Activated CD8-positive, alpha-beta memory T cell treated with anti-CD3 and anti-CD28 coated beads, Interleukin-2, amount 50 U/mL, for 24 hours (primary cell): ENCODE measurements around the gene SRBD1.

Source experiments
- DNase-seq: peaks from one replicate; pipeline ENCODE4 v3.0.0-alpha.2; 2020; ENCODE audit errors: extremely low read depth

SRBD1 gene

GRCh38 chr2:45631955-45632354 lies 20.9 kb upstream of the SRBD1 start:
- DNase-seq: no peak

GRCh38 chr2:45631319-45631718 lies 20.3 kb upstream of the SRBD1 start:
- no peak for DNase-seq

GRCh38 chr2:45629971-45630370 lies 18.9 kb upstream of the SRBD1 start:
- no peak for DNase-seq

DNA sequence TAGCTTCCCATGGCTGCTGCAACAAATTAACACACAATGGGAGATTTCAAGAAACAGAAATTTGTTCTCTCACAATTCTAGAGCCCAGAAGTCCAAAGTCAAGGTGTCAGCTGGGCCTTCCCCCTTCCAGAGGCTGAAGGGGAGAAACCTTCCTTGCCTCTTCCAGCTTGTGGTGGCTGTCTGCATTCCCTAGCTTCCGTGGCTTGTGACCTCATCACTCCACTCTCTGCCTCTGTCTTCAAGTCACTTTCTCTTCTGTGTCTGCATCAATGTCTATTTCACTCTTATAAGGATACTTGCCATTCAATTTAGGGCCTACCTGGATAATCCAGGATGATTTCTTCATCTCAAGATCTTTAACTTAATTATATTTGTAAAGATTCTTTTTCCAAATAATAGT lies 16.8 kb upstream of the SRBD1 start:
- DNase-seq: no peak

DNA sequence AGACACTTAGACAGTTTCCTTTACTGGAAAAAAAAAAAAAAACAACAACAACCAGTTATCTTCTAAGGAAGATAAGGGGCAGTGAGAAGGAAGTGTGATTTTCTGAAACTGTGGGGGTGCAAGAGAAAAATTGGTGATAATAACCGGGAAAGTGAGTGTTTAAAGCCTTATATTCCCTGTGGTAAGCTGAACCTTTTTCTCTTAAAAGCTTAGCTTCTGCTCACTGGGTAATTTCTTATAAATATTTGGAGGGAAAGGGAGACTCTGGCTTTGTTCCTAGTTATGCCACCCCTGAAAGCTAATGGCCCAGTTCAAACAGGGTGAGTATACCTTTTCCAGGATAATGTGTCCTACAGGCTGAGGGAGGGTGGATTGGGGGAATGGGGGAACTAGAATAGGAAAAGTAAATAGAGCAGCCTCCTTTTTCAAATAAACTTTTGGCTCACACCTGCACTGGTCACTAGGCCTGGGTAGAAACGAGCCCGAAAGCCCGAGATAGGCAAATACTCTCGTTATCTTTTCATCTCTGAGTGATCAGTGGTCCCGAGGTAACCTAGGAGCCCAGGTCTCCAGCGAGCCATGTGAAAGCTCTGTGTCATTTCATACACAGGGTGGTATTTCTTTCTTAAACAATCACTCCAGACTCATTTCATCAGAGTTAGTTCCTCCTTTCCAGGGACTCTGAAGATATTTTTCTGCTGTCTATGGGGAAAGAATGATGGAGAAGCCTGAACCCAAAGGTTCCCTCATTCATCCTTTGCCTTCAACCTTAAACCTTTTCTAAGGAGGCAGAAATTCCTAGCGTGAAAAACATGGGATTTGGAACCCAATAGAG lies 15.5 kb upstream of the SRBD1 start:
- no peak for DNase-seq

- DNase-seq: no peak
Observed at GRCh38 chr2:45625824-45626223, 14.8 kb upstream of the SRBD1 start.

DNA sequence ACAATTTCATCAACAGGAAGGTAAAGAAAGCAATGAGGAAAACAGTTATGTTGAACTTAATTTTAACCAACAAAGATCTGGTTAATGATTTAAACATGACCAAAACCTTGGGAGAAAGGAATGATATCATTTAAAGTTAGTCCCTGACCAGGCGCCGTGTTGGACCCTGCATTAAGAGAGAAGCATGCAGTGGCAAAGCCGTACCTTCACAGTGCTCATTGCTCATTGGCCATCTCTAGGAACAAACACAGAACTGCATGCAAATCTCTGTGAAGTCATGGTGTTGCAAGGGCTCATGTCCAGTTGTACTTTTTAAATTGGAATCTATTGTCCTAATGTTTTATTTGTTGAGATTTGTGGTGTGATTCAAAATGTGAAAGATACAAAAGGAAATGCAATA lies 12.0 kb upstream of the SRBD1 start:
- DNase-seq: no peak

DNA sequence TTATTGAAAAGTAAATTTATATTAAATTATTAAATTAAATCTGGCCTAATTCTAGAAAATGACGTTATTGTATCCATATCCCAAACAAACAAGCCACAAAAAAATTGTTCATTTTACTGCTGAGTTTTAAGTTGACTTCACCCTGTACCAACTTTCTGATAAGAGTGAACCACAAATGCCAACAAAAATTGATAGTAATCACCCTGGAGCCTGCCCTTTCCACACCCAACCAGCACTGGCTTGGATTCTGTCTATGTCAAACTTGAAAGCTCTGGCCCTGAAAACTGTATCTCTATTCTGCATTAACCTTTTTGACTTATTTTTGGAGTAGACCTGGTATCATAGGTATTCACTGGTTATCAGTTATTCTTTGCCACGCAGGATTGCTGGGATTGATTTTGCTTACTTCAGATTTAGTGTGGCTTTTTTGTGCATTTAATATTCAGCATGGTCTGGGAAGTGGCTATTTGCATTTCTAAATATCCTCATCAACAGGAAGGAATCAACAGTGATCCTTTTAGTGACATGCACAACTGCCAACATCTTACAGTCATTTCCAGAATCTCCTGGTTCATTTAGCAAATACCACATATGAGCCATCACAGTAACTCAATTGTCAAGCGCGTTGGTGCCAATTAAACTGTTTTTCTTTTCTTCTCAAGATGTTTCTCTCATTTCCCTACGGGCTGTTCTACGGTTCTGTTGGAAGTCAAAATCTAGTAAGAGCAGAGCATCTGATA lies 11.4 kb upstream of the SRBD1 start:
- no peak for DNase-seq

GRCh38 chr2:45617496-45617895 lies 6.4 kb upstream of the SRBD1 start:
- no peak for DNase-seq

GRCh38 chr2:45616658-45617411 lies 5.8 kb upstream of the SRBD1 start:
- no peak for DNase-seq

DNA sequence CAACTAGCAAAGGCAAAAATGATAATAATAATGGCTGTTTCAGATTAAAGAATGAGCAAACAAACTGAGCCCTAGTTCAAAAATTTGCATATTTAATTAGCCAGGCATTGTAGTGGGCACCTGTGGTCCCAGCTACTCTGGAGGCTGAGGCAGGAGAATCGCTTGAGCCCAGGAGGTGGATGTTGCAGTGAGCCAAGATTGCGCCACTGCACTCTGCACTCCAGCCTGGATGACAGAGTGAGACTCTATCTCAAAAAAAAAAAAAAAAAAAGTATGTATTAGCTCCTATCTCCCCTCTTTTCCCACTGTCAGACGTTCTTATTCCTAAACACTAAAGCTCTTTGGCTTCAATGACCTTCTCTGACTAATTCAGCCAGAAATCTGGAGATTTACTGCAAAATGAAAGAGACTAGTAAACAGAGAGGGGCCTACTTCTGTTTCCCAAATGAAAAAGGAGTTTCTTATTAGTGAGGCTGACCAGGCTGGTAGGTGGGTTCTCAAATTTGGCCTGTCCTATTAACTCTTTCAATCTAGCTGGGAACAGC lies 3.9 kb upstream of the SRBD1 start:
- no peak for DNase-seq

DNA sequence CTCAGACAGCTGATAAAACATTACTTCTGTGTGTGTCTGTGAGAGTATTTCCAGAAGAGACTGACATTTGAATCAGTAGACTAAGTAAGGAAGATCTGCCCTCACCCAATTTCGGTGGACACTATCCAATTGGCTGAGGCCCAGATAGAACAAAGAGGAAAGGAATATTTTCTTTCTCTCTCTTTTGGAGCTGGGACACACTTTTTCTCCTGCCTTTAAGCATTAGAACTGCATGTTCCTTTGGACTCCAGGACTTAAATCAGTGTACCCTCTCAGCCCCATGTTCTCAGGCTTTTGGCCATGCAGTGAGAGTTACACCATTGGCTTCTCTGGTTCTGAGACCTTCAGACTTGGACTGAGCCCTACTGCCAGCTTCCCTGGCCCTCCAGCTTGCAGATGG lies 3.3 kb upstream of the SRBD1 start:
- no peak for DNase-seq

- no peak for DNase-seq
Observed at GRCh38 chr2:45612731-45613130, 1.7 kb upstream of the SRBD1 start.

DNA sequence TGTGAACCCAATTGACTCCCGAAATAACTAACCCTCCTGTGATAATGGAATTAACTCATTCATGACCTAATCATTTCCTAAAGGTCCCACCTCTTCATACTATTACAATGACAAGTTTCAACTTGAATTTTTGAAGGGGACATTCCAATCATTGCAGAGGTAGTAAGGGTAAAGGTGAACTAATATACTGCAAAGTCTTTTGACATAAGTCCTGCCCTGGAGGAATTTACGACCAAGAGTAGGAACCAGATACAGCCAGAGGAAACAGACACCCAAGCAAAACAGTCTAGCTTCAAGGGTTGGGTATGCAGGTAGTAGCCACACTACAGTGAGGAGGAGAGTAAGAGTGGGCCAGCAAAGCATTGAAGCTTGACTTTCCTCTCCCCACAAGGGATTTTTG lies 1.2 kb upstream of the SRBD1 start:
- DNase-seq: no peak

- peak; percentile 13 for DNase-seq
Observed at GRCh38 chr2:45610281-45611019, 617 bp downstream of the SRBD1 start.

- no peak for DNase-seq
Observed at GRCh38 chr2:45607701-45608100, 3.4 kb downstream of the SRBD1 start.

DNA sequence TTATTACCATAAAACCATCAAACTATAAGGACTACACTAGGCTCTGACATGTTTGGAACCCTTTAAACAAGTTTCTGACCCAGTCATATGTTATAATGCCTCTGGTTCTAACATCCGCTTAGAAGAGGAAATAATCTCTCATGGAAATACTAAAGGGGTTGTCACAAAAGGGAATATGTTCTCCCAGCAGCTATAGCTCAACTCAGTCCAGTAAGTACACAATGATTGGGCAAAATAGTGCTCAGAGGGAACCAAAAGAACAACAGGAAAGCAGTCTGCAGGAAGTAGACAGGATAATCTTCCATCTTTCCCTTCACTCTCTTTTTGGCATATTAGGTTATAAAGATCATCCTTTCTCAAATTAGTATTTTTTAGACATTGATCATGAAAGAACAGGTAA lies 4.3 kb downstream of the SRBD1 start:
- DNase-seq: no peak

DNA sequence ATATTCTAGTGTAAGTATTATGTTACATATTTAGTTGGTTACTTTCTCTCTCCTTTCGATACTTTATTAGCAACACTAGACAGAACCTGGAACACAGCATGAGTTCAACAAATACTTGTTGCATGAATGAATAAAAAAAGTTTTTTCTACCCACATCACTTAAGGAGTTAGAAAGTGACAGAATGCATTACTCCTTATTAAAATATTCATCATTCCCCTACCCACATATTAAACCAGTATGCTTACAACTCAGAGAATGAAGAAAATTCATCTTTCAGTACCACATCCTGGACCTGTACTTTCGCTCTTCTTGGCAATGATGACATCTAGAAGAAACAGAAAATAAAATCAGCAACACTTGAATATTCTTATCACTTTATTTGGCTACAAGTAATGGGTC lies 6.0 kb downstream of the SRBD1 start:
- DNase-seq: no peak

- no peak for DNase-seq
Observed at GRCh38 chr2:45602624-45603023, 8.4 kb downstream of the SRBD1 start.

DNA sequence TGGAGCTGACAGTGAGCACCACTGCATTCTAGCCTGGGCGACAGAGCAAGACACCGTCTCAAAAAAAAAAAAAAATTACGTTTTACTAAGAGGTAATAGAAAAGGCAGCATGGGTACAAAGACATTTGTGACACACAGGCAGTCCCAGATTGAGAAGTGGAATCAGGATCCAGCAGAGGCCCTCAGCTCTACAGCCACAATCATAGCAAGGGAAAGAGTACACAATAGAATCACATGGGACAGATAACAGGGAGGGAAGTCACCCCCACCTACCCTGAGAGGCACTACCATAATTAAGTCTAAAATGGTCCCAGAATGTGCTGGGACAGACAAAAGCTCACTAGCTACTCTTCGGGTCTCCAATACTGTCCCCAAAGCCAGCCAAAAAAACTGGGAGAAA lies 12.5 kb downstream of the SRBD1 start:
- no peak for DNase-seq

- no peak for DNase-seq
Observed at GRCh38 chr2:45596761-45597160, 14.3 kb downstream of the SRBD1 start.
